ENCODE results near the gene JOSD2. TPM values are rescaled to one million over a fixed set of nuclear protein-coding genes. Genes with fewer than 3 reads are reported as not detected.
"Not testable (repeated sequence)": the region's sequence is repeated elsewhere in the genome, so short reads cannot be mapped to it uniquely, and the experiment has no call there.

The JOSD2 gene
- total and polyA plus RNA-seq, 2 donors (not counting 1 experiment from before 2014, with no cell fraction given): 25.0 to 32.8 TPM

DNA sequence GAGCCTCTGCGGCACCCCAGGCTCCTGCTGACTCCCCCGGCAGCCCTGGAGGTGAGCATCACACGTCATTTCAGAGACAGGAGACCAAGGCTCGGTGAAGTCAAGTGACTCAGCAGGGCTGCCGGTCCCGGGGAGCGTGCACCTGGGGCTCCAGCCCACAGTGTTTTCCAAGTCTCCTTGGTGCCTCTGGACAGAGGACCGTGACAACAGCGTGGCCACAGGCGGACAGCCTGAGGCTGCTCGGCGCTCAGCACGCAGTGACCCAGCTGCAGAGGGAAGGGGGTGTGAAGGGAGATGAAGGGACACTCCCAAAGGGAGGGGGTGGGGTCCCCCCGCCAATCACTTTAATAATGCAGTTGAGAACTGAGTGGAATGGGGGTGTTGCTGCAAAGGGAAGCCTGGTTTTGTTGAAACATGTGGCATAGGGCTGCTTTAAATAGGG is 20.2 kb upstream of the JOSD2 start:
- Mint-ChIP-seq H3K27ac (no peak overlapping the region), H3K4me1 (no peaks in the 10 kb centered on the region), H3K4me3 (no peak overlapping the region), H3K27me3 (peaks cover 21% of the 10 kb centered on the region), H3K9me3 (ENCODE audit: insufficient read depth) (peaks cover 11% of the 10 kb centered on the region)
- no peaks in the 10 kb centered on the region for H3K36me3 ChIP-seq (replicated peaks in 1 of 2; ENCODE audit: control extremely low read depth in 1 of 2, control insufficient read depth in 1 of 2, extremely low read depth in 1 of 2, insufficient read depth in 2 of 2, low read length in 1 of 2)
- CTCF ChIA-PET: no interaction called here
- no peak overlapping the region for H3K4me2 ChIP-seq (replicated peaks; ENCODE audit: low read depth, low read length, poor library complexity, severe bottlenecking)
- H3K27ac ChIP-seq (ENCODE audit: low read length in 2 of 2): no peak overlapping the region
- H3K9ac ChIP-seq (ENCODE audit: low read length): no peak overlapping the region
- H3K79me2 ChIP-seq (ENCODE audit: control insufficient read depth, insufficient read depth, low read length): no peaks in the 10 kb centered on the region
- TF ChIP-seq, protein P1, sequence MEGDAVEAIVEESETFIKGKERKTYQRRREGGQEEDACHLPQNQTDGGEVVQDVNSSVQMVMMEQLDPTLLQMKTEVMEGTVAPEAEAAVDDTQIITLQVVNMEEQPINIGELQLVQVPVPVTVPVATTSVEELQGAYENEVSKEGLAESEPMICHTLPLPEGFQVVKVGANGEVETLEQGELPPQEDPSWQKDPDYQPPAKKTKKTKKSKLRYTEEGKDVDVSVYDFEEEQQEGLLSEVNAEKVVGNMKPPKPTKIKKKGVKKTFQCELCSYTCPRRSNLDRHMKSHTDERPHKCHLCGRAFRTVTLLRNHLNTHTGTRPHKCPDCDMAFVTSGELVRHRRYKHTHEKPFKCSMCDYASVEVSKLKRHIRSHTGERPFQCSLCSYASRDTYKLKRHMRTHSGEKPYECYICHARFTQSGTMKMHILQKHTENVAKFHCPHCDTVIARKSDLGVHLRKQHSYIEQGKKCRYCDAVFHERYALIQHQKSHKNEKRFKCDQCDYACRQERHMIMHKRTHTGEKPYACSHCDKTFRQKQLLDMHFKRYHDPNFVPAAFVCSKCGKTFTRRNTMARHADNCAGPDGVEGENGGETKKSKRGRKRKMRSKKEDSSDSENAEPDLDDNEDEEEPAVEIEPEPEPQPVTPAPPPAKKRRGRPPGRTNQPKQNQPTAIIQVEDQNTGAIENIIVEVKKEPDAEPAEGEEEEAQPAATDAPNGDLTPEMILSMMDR (IDR thresholded peaks at IDR 0.05): no peak
- no peak for TF ChIP-seq EZH2 (IDR thresholded peaks at IDR 0.05; ENCODE audit: borderline replicate concordance, insufficient read depth, low read depth, low read length, poor library complexity, severe bottlenecking)
- ATAC-seq (ENCODE audit: low read depth) (no peak), DNase-seq (no peak)
- H3K9me3 ChIP-seq (ENCODE audit: control extremely low read depth in 1 of 3, control insufficient read depth in 2 of 3, insufficient read depth in 1 of 3, low read length in 2 of 3): peaks cover 0 to 21% (median 12%) of the 10 kb centered on the region in 3 donors
- H3K4me3 ChIP-seq (ENCODE audit: control extremely low read depth in 1 of 5, extremely low read depth in 1 of 5, insufficient read depth in 1 of 5, low read depth in 2 of 5, low read length in 4 of 5): no peak overlapping the region
- intact Hi-C loops (cut with micrococcal nuclease): no loop called here
- no peak overlapping the region for H2AFZ ChIP-seq (ENCODE audit: insufficient read depth, low read depth, low read length, poor library complexity, severe bottlenecking)
- WGBS (ENCODE audit: insufficient coverage): 75% methylated on average over 14 of the region's 14 CpGs
- POLR2A ChIA-PET: no interaction called here
- H4K20me1 ChIP-seq (ENCODE audit: control insufficient read depth, insufficient read depth, low read length, poor library complexity, severe bottlenecking): no peaks in the 10 kb centered on the region
- peaks cover 0 to 5% (median 2%) of the 10 kb centered on the region in 4 experiments for H3K27me3 ChIP-seq (replicated peaks in 1 of 4; ENCODE audit: control extremely low read depth in 1 of 4, control insufficient read depth in 3 of 4, insufficient read depth in 4 of 4, low read length in 3 of 4)
- H3K4me1 ChIP-seq (ENCODE audit: control insufficient read depth in 2 of 2, insufficient read depth in 2 of 2, low read length in 2 of 2): no peaks in the 10 kb centered on the region

DNA sequence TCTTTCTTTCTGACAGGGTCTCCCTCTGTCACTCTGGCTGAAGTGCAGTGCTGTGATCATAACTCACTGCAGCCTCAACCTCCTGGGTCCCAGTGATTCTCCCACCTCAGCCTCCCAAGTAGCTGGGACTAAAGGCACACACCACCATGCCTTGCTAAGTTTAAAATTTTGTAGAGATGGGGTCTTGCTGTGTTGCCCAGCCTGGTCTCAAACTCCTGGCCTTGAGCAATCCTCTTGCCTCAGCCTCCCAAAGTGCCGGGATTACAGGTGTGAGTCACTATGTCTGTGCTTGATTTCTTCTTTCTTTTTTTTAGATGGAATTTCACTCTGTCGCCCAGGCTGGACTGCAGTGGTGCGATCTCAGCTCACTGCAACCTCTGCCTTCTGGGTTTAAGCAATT is 17.1 kb upstream of the JOSD2 start:
- H3K4me1 Mint-ChIP-seq; H3K79me2 ChIP-seq (ENCODE audit: control insufficient read depth, insufficient read depth, low read length); ATAC-seq (ENCODE audit: low read depth); H3K4me1 ChIP-seq (ENCODE audit: control insufficient read depth in 2 of 2, insufficient read depth in 2 of 2, low read length in 2 of 2); H2AFZ ChIP-seq (ENCODE audit: insufficient read depth, low read depth, low read length, poor library complexity, severe bottlenecking); DNase-seq; intact Hi-C loops (cut with micrococcal nuclease); H3K4me3 ChIP-seq (ENCODE audit: control extremely low read depth in 1 of 5, extremely low read depth in 1 of 5, insufficient read depth in 1 of 5, low read depth in 2 of 5, low read length in 4 of 5); H3K9ac ChIP-seq (ENCODE audit: low read length); H3K27ac Mint-ChIP-seq; H3K27me3 ChIP-seq (replicated peaks in 1 of 4; ENCODE audit: control extremely low read depth in 1 of 4, control insufficient read depth in 3 of 4, insufficient read depth in 4 of 4, low read length in 3 of 4); POLR2A ChIA-PET; H3K4me3 Mint-ChIP-seq; H3K4me2 ChIP-seq (replicated peaks; ENCODE audit: low read depth, low read length, poor library complexity, severe bottlenecking); CTCF ChIA-PET; H4K20me1 ChIP-seq (ENCODE audit: control insufficient read depth, insufficient read depth, low read length, poor library complexity, severe bottlenecking); H3K9me3 Mint-ChIP-seq (ENCODE audit: insufficient read depth); H3K27ac ChIP-seq (ENCODE audit: low read length in 2 of 2); H3K36me3 ChIP-seq (replicated peaks in 1 of 2; ENCODE audit: control extremely low read depth in 1 of 2, control insufficient read depth in 1 of 2, extremely low read depth in 1 of 2, insufficient read depth in 2 of 2, low read length in 1 of 2): not testable (repeated sequence)
- H3K27me3 Mint-ChIP-seq: peaks cover 16% of the 10 kb centered on the region
- 100% methylated on average over 3 of the region's 3 CpGs for WGBS (ENCODE audit: insufficient coverage)
- peaks cover 0 to 13% (median 6%) of the 10 kb centered on the region in 3 donors for H3K9me3 ChIP-seq (ENCODE audit: control extremely low read depth in 1 of 3, control insufficient read depth in 2 of 3, insufficient read depth in 1 of 3, low read length in 2 of 3)
